ENCODE measurements around the gene PARD3B. TPM values are rescaled to one million over a fixed set of nuclear protein-coding genes. Genes with fewer than 3 reads are reported as not detected.

PARD3B gene
- total and polyA plus RNA-seq, 2 of the 8 experiments (the other 6 are each of a cell fraction or from before 2014, with no cell fraction given), result 1.2 to 5.7 TPM

DNA sequence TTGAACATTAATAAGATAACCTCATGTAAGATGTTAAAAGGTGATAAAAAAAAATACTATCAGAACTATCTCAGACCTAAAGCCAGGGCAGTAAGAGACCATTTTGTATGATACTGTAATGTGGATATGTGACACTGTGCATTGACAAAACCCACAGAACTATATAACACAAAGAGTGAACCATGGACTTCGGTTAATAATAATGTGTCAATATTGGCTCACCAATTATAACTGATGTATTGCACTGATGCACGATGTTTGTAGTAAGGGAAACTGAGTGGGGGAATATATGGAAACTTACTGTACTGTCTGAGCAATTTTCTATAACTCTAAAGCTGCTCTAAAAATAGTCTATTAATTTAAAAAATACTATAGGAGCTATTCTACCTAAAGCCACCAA, 40.7 kb upstream of the PARD3B start (continued):
- TF ChIP-seq, protein P1, sequence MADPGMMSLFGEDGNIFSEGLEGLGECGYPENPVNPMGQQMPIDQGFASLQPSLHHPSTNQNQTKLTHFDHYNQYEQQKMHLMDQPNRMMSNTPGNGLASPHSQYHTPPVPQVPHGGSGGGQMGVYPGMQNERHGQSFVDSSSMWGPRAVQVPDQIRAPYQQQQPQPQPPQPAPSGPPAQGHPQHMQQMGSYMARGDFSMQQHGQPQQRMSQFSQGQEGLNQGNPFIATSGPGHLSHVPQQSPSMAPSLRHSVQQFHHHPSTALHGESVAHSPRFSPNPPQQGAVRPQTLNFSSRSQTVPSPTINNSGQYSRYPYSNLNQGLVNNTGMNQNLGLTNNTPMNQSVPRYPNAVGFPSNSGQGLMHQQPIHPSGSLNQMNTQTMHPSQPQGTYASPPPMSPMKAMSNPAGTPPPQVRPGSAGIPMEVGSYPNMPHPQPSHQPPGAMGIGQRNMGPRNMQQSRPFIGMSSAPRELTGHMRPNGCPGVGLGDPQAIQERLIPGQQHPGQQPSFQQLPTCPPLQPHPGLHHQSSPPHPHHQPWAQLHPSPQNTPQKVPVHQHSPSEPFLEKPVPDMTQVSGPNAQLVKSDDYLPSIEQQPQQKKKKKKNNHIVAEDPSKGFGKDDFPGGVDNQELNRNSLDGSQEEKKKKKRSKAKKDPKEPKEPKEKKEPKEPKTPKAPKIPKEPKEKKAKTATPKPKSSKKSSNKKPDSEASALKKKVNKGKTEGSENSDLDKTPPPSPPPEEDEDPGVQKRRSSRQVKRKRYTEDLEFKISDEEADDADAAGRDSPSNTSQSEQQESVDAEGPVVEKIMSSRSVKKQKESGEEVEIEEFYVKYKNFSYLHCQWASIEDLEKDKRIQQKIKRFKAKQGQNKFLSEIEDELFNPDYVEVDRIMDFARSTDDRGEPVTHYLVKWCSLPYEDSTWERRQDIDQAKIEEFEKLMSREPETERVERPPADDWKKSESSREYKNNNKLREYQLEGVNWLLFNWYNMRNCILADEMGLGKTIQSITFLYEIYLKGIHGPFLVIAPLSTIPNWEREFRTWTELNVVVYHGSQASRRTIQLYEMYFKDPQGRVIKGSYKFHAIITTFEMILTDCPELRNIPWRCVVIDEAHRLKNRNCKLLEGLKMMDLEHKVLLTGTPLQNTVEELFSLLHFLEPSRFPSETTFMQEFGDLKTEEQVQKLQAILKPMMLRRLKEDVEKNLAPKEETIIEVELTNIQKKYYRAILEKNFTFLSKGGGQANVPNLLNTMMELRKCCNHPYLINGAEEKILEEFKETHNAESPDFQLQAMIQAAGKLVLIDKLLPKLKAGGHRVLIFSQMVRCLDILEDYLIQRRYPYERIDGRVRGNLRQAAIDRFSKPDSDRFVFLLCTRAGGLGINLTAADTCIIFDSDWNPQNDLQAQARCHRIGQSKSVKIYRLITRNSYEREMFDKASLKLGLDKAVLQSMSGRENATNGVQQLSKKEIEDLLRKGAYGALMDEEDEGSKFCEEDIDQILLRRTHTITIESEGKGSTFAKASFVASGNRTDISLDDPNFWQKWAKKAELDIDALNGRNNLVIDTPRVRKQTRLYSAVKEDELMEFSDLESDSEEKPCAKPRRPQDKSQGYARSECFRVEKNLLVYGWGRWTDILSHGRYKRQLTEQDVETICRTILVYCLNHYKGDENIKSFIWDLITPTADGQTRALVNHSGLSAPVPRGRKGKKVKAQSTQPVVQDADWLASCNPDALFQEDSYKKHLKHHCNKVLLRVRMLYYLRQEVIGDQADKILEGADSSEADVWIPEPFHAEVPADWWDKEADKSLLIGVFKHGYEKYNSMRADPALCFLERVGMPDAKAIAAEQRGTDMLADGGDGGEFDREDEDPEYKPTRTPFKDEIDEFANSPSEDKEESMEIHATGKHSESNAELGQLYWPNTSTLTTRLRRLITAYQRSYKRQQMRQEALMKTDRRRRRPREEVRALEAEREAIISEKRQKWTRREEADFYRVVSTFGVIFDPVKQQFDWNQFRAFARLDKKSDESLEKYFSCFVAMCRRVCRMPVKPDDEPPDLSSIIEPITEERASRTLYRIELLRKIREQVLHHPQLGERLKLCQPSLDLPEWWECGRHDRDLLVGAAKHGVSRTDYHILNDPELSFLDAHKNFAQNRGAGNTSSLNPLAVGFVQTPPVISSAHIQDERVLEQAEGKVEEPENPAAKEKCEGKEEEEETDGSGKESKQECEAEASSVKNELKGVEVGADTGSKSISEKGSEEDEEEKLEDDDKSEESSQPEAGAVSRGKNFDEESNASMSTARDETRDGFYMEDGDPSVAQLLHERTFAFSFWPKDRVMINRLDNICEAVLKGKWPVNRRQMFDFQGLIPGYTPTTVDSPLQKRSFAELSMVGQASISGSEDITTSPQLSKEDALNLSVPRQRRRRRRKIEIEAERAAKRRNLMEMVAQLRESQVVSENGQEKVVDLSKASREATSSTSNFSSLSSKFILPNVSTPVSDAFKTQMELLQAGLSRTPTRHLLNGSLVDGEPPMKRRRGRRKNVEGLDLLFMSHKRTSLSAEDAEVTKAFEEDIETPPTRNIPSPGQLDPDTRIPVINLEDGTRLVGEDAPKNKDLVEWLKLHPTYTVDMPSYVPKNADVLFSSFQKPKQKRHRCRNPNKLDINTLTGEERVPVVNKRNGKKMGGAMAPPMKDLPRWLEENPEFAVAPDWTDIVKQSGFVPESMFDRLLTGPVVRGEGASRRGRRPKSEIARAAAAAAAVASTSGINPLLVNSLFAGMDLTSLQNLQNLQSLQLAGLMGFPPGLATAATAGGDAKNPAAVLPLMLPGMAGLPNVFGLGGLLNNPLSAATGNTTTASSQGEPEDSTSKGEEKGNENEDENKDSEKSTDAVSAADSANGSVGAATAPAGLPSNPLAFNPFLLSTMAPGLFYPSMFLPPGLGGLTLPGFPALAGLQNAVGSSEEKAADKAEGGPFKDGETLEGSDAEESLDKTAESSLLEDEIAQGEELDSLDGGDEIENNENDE (IDR thresholded peaks at IDR 0.05; ENCODE audit: insufficient replicate concordance, low read length), result no peak
- TF ChIP-seq SIX5 (IDR thresholded peaks at IDR 0.05; ENCODE audit: low read depth, low read length) (no peak), TAF7 (optimal IDR thresholded peaks at IDR 0.05; ENCODE audit: borderline replicate concordance, low read depth, low read length) (no peak), SUZ12 (IDR thresholded peaks at IDR 0.05; ENCODE audit: low read length) (no peak), GABPA (IDR thresholded peaks at IDR 0.05; ENCODE audit: borderline replicate concordance, insufficient read depth, low read length) (no peak), TCF12 (IDR thresholded peaks at IDR 0.05; ENCODE audit: low read depth, low read length) (no peak), RAD21 (IDR thresholded peaks at IDR 0.05 in 1 of 2, conservative IDR thresholded peaks at IDR 0.05 in 1 of 2; ENCODE audit: low read depth in 2 of 2, low read length in 2 of 2) (no peak), TEAD4 (IDR thresholded peaks at IDR 0.05; ENCODE audit: low read depth, low read length) (no peak)

Data from H1 (cell line).